IPS-NIHi7 (cell line): ENCODE data around the gene ZNF483.
A peak's percentile ranks its signal among the peaks of the same experiment; 100 is the strongest.
"Not testable (repeated sequence)": the region's sequence is repeated elsewhere in the genome, so short reads cannot be mapped to it uniquely, and the experiment has no call there.

Source experiments
- DNase-seq: peaks from one replicate; pipeline ENCODE4 v3.0.0; 2012; ENCODE audit warnings: mixed read lengths; ENCODE audit errors: extremely low spot score

Gene ZNF483

DNA sequence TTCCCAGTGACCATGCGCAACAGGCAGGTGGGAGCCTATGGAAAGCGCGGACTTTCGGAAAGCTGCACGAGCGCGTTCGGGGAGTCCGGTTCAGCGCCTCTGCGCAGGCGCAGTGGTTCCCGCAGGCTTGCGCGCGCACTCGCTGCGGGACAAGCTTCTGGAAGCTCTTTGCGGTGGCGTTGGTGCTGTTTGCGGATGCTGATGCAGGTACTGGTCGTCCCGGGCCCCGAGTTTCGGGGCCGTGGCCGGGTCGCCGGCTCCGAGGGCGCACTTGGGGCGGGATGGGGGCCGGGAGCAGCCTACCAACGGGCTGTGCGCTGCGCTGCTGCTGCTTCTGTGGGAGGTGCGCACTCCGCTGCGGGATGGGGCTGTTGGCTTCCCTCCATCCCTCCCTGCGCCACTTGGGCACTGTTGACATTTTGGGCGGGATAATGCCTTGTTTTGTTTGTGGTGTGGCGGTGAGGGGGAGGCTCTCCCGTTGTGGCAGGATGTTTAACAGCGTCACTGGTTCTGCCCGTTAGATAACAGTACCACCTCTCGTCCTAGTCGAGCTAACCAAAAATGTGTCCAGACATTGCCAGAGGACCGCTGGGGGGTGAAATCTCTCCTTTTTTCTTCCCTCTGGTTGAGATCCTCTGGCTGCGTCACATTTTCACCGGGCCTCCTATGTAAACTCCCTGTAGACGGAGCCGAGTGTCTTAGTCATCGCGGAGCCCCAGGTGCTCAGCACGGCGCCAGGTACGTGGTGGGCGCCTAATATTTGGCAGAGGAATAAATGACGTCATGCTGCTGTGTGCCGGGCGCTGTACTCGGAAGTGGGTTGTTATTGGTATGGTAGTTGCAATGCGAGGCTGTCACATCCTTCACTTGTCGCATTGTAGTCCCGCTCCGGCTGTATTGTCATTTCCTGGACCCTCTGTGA lies at the start of gene ZNF483:
Gene ZNF483 (plus strand): TSS at position 124 of the 922 bp plus-strand sequence. CDS start 2,217 bp downstream, outside the sequence.
- DNase-seq: peak; percentile 90

DNA sequence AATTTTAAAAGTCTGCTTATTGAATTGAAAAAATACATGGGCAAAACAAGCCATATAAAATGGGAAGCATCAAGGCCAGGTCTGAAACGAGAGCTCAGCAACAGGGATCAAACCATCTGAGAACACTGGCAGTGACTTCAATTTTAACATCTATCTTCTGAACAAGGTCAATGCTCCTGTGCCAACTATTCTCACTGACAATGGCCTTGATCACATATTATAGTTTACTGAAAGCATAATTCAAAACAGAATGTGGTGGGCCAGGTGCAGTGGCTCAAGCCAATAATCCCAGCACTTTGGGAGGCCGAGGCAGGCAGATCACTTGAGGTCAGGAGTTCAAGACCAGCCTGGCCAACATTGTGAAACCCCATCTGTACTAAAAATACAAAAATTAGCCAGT lies 49.8 kb upstream of the ZNF483 start:
- no peak for DNase-seq

DNA sequence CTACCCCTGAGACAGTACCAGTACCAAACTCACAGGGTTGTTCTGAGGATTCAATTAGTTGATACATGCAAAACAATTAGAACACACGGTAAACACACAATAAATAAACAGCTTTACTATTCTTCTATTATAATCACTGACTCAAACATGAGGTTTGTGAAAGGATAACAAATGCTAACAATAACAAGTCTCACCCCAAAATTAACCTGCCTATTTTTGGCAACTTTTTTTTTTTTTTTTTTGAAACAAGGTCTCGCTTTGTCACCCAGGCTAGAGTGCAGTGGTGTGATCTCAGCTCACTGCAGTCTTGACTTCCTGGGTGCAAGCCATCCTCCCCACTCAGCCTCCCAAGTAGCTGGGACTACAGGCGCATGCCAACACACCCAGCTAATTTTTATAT lies 47.3 kb upstream of the ZNF483 start:
- no peak for DNase-seq

DNA sequence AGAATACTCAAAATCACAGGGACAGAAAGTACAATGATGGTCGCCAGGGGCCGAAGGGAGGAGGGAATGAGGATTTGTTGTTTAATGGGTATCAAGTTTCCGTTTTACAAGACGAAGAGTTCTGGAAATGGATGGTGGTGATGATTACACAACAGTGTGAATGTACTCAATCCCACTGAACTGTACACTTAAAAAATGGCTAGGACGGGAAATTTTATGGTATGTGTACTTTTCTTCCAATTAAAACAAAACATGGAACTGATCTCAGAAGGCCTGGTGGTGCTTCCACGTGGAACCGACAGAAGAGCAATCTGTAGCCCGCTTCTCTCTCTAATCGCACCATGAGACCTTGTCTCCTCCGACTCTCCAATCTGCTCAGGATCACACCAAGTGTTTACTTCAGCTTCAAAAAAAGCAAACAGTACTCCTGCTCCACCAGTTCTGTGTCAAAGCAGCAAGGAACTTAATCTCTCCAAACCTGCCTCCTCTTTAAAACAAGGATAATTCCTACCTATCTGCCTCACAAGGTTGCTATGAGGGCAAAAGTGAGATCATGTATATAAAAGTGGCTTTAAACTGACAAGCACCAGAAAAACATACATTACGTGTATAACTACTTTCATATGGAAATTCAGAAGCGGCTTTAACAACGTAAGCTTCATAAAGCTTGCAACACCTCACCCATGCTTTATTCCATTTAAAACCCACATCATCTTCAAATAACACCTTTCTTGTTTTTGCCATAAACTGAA lies 42.9 kb upstream of the ZNF483 start:
- DNase-seq: no peak

DNA sequence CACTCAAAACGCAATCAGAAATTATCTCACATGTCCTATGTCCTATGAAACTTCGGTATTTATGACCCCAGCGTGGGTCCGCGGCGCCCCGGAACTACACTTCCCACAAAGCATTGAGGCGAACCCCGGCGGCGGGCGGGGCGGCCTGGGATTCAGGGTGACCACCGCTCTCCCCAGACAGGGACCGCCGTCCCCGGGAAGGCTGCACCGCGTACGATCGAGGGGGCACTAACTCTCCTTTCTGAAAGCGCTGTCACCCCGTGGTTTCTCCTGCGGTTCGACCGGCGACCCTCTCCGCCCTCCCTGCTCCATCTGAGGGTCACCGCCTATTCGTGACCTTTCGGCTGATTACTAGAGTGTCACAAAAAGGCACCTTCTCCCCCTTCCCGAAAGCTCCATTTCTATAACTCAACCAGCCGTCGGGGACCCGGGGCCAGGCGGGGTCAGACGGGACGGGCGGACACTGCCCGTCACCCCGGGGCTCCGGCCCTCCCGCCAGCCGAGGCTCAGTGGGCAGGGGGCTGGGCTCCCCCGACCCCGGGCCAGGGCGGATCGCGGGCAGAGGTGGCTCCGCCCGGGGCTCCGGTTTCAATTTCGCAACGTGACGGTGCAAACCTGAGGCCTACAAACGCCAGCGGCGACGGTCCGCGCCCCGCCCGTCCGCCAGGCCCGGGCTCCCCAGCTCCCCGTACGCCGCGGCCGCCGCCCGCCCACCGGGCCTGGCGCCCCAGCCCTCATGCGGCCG lies 42.1 kb upstream of the ZNF483 start:
- DNase-seq: peak; percentile 85

DNA sequence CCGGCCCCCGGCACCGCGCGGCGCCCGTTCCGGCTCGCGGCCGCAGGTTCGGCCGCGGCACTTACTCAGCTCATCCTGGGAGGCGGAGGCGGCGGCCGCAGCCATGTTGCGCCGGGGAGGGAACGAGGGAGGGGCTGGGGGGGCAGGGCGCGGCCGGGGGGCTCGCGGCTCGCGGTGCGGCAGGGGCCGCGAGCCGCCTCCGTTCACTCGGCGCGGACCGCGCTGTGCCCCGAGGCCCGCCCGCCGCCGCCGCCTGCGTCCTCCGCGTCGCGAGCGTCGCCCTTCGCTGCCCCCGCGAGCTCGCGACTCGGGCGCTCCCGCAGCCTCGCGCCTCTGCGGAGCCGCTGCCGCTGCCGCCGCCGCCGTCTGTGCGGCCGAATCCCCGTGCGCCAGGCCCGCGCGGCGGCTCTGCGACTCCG lies 41.5 kb upstream of the ZNF483 start:
- peak; percentile 67 for DNase-seq

DNA sequence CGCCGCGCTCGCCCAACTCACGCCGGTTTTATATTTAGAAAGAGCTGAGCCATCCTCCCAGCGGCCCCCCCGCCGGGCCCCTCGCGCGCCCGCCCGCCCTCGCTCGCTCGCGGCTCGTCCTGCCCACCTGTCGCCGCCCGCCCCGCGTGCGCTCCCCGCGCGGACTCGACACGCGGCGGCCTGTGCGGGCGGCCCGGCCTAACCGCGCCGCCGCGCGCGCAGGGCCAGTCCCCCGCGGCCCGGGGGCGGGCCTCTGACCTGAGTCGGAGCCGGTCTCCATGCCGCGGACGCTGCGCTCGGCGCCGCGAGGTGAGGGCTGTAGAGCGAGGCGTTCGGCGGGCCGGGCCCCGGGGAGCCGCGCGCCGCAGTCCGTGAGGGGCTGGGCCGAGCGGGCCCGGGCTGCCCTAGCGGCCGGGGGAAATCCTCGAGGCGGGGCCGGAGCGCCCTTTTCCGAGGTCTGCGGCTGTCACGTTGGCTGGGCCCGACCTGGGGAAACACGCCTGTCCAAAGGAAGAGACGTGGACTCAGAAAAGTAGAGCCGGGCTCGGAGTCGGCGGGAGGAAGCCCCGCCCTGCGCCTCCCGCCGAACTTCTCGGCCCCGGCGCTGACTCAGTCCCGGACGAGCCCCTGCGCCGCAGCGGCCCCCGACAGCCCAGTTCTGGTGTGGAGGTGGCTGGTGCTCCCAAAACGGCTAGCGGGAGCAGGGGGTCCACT lies 41.0 kb upstream of the ZNF483 start, which contains the start of gene ECPAS:
Gene ECPAS (minus strand): TSS at position 526 of the 714 bp plus-strand sequence. CDS start 11,465 bp downstream, outside the sequence.
- DNase-seq: peak; percentile 91

DNA sequence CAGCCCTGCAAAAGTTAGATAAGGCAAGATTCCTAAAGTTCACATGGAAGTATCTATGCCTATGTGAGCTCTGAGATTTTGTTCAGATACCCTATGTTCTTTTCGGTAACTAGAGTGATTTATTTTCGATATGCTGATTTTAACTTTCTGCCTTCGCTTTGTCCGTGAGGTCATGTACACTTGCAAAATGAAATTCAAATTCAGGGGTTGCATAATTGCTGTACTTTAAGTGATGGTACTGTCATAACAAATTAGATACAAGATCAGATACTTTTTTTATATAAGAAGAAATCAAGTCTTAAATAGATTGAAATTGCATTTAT lies 40.4 kb upstream of the ZNF483 start:
- no peak for DNase-seq

DNA sequence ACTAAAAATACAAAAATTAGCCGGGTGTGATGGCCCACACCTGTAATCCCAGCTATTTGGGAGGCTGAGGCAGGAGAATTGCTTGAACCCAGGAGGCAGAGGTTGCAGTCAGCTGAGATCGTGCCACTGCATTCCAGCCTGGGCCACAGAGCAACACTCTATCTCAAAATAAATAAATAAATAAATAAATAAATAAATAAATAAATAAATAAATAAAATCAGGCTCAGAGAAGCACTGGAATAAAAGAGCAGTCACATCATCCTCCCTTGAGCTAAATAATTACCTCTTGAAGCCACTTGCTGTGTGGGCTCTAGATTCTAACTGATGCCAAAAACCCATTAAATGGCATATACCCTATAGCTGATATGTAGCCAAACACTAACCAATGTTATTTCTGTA lies 27.8 kb upstream of the ZNF483 start:
- DNase-seq: not testable (repeated sequence)

DNA sequence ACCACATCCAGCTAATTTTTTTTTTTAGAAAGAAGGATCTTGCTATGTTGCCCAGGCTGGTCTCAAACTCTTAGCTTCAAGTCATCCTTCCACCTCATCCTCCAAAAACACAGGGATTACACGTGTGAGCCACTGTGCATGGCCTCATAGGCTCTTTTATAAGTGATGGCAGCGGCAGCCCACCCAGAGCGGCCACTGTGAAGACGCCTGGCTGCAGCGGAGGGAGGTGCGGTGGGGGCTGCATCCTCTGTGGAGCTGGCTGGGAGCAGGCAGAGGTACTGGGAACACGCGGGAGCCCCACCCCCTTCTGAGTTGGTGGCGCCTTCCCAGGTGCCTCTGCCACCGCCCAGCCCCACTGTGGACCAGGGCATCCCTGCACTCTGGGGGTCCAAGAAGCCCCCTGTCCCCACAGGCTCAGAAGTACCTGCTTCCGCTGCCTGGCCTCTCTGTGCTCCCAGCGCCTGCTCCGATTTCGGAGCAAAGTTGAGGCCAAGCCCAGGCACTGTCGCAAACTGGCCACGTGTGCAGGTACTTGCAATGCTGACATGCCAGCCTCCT lies 23.9 kb upstream of the ZNF483 start:
- no peak for DNase-seq

DNA sequence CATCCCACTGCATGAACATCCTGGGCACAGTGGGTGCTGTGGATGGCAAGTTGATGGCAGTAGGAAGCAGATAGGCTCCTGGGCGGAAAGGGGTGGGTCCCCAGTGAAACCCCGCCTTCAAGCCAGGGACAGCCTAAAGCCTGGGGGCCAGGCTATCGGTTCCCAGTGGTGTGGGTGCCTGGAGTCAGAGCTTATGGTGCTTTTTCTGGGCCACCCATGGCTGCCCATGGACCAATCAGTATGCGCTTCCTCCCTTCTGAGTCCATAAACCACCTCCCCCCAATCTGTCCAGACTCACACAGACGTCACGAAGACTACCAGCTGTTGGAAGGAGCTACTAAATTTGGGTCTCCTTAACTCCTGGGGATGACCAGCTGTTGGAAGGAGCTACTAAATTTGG lies 23.3 kb upstream of the ZNF483 start:
- DNase-seq: no peak

DNA sequence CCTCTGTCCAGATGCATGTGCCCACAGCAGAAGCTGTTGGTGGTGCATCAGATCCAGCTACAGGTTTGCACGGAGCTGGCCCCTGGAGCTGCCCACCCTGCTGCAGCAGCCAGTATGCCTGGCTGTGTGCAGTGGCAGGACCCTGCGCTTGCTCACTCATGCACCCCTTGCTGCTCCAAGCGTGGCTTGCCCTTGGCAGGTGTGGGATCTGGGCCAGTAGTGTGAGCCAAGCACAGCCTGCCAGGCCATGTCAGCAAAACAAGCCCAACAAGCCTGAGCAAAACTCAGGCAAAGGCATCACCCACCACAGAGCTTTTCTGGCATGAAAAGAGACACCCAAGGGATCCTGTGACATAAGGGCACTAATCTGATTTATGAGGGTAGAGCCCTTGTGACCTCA lies 22.5 kb upstream of the ZNF483 start:
- no peak for DNase-seq

DNA sequence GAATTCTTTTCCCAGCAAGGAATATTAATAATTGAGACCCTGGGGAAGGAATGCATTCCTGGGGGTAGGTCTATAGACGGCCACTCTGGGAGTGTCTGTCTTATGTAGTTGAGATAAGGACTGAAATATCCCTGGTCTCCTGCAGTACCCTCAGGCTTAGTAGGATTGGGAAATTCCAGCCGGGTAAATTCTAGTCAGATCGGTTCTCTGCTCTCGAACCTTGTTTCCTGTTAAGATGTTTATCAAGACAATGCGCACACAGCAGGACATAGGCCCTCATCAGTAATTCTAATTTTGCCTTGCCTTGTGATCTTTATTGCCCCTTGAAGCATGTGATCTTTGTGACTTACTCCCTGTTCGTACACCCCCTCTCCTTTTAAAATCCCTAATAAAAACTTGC lies 13.4 kb upstream of the ZNF483 start:
- DNase-seq: not testable (repeated sequence)

DNA sequence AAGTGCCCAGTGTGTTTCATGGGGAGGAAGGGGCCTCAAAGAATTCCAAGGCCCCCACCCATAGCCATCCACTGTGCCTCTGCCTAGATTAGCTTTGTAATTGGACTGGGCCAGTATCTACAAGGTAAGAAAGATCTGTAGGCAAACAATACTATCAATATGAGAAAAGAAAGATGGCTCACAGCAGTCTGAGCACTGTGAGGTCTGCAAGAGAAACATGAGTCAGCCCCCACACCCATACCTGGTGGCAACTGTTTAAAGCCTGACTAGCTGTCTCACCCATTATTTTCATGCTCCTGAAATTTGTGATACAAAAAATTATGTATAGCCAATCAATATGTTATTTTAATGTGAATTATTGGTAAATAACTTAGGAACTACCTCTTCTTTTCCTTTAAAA lies 10.0 kb upstream of the ZNF483 start:
- DNase-seq: no peak

DNA sequence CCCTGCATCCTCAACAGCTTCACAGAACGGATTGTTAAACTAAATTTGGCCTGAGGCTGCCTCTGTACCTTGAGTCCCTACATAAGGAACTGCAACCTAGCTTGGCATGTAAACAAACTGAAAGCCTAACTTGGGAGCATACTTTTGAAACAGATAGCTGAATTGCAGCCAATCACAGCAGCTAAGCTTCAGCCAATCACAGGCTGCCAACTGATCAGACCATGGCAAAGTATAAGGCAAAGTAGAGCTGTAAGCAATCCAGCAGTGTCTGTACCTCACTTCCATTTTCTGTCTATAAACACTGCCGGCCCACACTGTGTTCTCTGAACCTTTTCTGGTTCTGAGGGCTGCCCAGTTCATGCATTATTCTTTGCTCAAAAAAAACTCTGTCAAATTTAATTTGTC lies 8.9 kb upstream of the ZNF483 start:
- no peak for DNase-seq

DNA sequence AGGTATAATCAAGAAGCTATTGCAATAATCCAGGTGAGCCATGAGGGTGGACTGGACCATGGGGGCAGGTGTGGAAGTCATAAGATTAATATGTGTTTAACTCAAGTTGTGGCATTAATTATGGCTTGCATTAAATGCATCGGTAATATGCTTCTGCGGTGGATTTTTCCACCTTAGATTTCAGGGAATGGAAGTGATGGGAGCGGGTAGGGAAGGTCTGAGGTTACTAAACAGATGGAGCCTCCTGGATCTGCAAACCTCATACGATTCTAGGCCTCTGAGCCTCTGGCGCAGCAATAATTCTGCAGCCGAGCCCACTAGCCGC lies 286 bp upstream of the ZNF483 start:
- DNase-seq: no peak

DNA sequence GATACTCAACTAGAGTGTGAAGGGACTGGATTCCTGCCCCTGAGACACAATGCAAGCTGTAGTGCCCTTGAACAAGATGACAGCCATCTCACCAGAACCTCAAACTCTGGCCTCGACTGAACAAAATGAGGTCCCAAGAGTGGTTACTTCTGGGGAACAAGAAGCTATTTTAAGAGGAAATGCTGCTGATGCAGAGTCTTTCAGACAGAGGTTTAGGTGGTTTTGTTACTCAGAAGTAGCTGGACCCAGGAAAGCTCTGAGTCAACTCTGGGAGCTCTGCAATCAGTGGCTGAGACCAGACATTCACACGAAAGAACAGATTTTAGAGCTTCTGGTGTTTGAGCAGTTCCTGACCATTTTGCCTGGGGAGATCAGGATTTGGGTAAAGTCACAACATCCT lies 2.4 kb downstream of the ZNF483 start:
- DNase-seq: no peak

DNA sequence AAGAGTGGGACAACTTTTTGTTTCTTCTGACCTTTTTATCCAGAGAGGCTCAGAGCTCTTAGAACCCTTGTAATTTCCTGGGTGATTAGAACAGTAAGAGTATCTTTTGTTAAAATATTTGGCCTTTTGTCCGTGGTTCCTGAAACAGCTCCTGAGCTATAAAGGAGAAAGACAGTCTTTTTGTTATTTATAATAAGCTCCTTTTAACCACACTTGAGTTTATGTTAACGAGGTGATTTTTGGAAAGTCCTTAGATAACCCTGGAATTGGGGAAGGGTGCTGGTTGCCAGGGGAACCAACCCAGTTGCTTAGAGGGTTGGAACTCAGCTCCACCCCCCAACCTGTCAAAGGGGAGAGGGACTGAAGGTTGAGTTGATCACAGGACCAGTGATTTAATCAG lies 4.8 kb downstream of the ZNF483 start:
- DNase-seq: peak; percentile 61

DNA sequence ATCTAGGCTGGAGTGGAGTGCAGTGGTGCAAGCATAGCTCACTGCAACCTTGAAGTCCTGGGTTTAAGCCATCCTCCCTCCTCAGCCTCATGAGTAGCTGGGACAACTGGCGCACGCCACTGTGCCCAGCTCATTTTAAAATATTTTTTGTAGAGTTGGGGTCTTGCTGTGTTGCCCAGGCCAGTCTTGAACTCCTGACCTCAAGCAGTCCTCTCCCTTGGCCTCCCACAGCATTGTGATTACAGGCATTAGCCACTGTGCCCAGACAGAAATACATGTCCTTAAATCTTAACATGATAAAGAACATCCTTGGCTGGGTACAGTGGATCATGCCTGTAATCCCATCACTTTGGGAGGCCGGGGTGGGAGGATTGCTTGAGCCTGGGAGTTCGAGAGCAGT lies 6.7 kb downstream of the ZNF483 start:
- DNase-seq: no peak

DNA sequence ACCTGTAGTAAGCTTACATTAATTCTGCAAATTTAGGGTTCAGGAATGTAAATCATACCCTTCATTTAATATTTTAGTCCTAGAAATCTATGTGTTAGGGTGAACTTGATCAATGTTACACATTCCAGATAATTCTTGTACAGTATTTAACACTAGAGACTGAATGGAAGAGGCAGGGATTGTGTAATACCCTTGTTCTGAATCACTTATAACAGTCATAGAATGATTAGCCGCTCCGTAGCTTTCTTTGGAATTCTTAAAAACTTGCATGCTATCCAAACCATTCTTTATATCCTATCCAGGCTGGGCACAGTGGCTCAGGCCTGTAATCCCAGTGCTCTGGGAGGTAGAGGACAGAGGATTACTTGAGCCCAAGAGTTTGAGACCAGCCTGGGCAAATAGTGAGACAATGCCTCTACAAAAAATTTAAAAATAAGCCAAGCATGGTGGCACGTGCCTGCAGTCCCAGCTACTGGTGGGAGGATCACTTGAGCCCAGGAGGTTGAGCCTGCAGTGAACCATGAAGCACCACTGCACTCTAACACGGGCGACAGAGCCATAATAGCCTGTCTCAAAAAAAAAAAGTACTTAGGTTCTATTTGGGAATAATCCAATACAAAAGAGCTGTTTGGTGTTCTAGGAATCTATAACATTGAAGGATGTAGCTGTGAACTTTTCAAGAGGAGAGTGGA lies 8.3 kb downstream of the ZNF483 start:
- no peak for DNase-seq
